DMS153 treated with DMSO at 0.1 percent for 48 hours (cell line): Measurements from ENCODE around the gene PRIMPOL.

Source experiments
- DNase-seq: peaks from one replicate; lab custom pipeline; 2025; ENCODE audit not compliant: unreplicated experiment; lab: John Stamatoyannopoulos, UW

The PRIMPOL gene

DNA sequence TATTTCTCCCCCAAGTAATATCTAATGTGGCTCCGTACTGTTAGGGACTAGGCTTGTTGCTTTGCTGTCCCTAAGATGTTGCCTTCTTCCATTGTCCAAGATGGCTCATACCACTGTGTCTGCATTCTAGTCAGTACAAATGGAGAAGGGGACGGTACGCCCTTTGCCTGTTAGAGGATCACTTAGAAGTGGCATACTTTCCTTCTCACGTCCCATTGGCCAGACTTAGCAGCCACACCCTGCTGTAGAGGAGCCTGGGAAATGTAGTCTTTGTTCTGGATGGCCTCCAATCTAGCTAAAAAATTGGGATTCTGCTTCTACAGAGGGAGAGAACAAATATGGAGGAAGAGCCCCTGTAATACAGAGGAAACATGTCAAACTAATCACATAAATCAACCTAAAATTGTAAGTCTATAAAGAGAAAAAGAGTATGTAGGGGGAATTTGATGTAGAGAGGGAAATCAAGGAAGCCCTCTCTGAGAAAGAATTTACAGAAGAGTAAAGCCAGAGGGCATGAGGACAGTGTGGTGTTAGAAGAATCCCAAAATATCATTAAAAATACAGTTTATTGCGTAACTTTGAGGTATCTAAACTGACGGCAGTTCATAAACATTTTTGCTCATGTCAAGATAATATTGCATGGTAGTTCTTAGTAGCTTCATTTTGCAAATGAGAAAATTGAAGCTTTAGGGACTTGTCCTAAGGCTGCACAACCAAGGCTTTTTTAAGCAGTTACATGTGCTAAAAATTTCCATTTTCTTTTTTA, 15.1 kb downstream of the PRIMPOL start:
- DNase-seq = no peak

DNA sequence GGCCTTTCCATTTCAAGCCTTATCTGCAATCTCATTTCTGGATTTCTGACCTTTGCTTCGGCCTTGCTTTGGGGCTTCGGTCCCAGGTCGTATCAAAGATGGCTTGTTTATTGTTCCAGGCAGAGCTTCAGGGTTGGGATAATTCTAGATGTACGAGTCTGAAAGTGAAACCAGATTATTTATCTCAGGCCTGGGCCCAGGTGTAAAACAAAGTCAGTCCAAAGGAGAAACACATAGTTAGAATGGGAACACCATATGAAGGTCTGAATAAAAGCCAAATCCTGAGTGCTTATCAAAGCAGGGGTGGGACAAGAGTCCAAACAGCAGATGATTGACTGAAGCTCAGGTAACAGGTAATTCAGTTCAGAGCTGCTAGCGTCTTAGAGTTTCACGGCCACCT, 17.1 kb downstream of the PRIMPOL start:
- no peak for DNase-seq

DNA sequence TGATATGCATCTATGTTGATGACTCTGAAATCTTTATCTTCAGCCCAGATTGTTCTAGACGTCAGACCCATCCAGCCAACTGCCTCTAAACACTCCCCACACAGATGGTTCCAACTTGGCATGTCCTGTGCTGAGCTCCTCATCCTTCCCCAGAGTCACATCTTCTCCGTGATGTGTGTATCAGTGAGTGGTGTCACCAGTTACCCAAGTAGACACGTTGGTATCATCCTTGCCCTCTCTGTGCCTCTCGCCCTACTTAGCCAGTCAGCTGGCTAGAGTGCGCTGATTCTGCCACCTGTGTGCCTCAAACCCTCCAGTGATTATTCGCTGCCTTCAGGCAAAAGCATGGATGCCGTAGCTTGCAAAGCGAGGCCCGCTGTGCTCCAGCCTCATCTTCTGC, 18.6 kb downstream of the PRIMPOL start:
- no peak for DNase-seq

DNA sequence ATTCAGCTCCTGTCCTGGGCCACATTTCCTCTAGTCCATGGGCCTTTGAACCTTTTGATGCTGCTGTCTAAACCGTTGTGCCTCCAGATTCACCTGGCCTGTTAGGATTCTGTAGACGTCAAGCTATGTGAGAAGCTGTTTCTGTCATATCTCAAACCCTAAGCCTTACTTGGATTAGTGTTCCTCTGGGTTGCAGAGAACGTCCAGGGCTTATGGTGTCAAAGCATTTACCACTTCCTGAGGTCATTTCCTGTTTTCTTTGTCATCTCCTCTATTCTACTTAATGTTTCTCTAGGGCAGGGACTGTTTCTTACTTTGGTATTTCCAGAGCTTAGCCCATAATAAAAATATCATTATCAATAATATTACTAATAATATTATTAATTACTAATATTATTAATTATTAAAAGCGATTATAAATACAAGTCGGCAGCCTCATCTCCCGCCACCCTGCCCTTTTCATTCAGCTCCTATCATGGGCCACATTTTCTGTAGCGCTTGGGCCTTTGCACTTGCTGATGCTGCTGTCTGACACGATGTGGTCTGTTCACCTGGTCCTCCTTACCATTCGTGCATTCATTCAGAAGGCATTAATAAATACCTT, 19.1 kb downstream of the PRIMPOL start:
- no peak for DNase-seq

DNA sequence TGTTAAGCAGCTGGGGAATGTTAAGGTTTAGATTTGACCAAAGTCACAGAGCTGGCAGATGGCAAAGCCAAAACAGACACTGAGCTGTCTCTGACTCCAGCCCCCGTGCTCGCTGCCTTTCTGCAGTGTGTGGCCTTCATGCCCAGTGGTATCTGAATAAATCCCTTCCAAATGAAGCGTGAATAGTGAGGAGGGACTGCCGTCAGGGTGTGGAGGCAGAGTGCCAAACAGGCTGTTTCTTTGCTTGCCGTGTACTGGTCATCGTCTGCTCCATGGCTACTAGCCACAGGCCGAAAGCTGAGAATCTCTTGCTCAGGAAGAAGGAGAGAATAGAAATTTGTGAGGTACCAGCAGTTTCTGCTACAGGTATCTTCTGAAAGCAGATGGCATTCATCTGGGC, 19.7 kb downstream of the PRIMPOL start:
- DNase-seq = no peak

DNA sequence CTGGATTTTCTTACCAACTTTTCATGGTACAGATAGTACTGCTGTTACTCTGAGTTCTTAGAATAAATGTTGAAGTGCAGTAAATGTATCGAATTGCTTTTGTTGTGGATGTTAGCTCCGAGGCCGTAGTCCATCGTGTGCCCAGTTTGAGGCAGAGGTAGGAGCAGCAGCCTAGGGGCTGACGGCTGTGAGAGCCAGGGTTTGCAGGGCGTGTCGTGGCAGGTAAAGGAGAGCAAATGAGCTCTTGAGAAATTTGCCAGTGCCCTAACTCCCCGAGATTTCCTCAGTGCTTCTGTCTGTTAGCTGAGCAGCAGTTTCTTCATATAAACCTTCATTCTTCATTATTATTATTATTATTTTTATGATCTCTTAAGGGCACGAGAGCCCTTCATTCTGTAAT, 21.6 kb downstream of the PRIMPOL start:
- DNase-seq = no peak

DNA sequence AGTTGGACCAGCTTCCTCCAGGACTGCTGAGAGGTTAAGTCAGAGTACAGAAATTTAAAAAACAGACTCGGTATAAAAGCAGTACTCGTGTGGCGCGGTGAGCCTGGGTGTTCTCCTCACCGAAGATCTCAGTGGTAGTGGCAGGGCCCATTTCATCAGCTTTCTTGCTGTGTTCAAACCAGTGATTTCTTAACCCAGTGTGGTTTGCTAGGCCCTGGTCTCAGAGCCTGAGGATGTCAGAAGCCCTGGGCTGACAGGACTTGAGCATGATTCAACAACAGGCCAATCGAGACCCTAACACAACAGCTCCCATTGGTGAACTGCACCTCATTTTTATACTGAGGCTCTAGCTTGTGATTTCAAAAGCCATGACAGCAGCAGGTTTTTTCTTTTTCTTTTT, 23.2 kb downstream of the PRIMPOL start:
- DNase-seq = no peak

DNA sequence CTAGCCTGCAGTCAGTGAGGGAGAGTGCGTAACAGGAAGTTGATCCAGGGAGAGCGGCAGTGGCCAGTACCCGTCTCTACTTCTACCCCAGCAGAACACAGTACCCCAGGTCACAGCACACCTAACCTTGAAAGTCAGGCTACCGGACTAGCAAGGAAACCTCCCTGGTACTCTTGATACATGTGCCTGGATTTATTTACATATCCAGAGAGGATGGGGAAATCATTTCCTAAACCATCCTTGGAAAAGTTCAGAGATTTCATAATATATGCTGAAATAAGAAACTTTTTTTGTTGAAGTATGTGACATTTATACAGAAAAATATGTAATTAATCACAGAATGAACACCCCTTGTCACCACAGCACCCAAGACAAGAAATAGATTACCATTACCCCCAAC, 24.5 kb downstream of the PRIMPOL start:
- no peak for DNase-seq

DNA sequence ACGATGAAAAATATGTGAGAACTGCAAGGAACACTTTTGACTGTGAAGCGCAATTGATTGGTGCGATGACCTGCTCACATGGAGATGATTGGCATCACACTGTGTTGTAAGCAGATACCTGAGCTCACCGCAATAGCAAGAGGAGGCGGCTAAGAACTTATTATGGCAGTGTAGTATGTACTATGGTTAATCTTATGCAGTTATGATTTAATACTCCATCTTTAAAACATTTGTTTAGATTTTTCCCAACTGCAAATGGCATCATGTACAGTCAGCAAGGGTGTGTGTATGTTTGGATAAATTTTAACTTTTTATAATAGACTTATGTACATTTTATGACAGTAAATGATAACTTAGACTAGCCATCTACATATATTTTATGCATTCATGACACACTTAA, 25.5 kb downstream of the PRIMPOL start:
- DNase-seq = no peak

DNA sequence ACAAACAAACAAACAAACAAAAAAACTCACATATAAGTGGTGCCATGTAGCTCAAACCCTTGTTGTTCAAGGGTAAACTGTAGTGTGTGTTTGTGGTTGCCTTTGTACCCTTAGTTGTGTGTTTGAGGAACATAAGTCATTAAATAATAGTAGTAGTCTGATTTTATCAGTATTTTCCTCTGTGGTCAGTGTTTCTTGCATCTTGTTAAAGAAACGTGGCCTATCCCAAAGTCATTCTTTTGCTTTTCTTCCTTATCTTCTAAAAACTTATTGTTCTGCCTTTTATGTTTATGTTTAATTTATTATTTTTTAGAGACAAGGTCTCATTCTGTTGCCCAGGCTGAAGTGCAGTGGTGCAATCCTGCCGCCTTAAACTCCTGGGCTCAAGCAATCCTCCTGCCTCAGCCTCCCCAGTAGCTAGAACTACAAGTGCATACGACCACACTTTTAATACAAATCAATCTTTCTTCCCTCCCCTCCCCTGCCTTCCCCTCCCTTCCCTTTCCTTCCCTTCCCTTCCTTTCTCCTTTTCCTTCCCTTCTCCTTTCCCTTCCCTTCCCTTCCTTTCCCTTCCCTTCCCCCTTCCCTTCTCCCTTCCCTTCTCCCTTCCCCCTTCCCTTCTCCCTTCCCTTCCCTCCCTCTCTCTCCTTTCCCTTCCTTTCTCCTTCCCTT, 26.4 kb downstream of the PRIMPOL start:
- DNase-seq = no peak

DNA sequence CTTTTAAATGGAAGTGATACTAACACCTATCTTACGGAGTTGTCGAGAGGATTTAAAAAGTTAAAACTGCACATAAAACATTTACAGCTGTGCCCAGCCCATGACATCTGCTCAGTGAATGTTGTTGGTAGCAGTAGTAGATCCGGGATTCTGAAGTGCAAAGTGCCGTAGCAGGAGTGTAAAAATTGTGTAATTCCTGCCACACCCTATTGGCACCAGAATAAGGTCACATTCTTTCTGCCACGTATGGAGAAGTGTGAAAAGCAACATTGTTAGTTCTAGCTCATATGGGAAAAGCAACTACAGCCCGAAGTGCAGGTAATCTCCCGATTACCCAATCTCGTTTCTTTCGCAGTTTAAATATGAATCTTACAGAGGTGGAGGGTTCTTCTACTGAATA, 31.2 kb downstream of the PRIMPOL start:
- no peak for DNase-seq

DNA sequence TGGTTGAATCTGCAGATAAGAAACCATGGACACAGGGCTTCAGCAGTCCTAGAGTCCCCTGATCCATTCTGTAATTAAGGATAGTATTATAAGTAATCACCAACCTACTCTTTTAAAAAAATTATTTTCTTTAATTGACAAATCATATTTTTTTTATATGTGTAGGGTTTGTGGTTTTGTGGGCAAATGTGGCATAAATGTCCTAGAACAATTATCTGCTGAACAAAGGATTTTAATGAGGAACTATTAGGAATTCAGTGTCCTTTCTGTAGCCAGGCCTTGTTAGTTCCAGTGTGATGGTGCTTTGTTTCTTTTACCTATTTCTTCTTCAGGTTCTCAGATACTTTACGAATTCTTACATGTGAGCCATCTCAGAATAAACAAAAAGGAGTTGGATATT, 32.4 kb downstream of the PRIMPOL start:
- no peak for DNase-seq

DNA sequence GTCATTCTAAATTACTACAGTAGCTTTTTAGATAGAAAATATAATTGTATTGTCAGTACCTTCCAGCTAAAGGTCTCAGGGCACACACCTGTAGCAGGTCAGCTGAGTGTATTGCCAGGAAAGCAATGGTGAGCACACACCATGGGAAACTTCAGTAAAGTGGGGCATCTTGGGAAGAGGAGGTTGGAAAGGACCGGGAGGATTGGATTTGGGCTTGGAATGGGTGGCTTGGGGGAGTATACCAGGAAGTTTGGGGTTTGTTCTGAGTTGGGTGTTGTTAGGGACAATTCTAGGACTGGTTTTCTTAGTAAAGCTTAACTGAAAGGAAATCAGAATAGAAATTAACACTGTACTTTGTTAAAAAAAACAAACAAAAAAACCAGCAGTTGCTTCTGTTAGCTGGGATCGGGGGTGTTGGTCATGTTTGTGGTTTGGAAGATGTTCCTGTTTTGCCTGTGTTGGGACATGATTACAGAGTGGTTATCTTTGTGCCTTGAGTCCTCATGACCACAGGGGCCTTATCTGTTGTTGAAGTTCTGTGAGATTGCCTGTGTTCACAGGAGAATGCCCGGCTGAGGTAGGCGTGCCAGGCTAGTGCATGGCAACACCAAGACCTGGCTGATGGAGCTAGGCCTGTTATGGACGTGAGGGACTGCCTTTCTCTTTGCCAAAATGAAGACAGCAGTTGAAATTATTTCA, 35.1 kb downstream of the PRIMPOL start:
- no peak for DNase-seq

DNA sequence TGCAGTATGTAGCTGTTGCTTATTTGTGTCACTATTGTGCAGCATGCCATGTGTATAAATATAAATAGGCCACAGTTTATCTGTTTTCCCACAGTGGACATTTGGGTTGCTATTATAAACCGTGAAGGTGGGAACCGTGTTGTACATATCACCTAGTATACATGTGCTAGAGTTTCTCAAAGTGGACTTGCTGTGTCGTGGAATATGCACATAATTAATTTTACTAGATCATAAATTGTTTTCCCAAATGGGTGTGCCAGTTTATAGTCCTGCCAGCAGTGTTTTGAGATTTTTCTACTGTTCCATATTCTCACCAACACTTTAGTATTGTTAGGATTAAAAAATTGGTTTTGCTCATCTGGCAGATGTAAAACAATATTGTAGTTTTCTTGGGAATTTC, 38.5 kb downstream of the PRIMPOL start:
- DNase-seq = no peak

DNA sequence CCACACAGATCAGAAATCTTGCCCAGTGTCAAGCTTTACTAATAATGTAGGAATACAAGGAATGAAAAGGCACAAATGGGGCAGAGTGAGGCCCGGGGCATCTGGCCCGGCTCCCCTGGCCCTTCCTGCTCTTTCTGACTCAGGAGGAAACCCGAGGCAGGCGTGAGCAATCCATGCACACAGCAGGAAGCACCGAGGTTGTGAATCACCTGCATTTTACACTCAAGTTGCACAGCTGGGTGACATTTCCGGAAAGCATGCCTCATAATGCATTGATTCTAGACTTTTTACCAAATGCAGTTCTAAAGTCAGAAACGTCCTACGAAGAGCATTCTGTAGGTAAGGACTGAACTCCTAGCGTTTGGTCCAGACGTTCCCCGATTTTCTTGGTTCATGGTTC, 38.9 kb downstream of the PRIMPOL start:
- DNase-seq = no peak

DNA sequence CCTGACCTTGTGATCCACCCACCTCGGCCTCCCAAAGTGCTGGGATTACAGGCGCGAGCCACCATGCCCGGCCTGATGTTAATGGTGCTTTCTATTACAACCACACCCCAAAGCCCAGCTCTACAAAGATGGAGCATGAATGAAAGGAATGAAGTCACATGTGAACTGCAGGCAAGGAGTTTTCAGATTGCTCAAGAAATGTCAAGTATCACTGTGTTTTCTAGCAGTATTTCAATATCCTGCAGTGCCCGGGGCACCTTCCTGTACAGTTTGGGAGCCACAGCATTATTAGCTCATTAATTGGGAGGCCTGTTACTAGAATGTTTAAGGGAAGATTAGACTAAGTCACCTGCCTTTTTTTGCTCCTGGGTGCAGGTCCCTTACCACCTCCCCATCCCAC, 40.1 kb downstream of the PRIMPOL start:
- no peak for DNase-seq

DNA sequence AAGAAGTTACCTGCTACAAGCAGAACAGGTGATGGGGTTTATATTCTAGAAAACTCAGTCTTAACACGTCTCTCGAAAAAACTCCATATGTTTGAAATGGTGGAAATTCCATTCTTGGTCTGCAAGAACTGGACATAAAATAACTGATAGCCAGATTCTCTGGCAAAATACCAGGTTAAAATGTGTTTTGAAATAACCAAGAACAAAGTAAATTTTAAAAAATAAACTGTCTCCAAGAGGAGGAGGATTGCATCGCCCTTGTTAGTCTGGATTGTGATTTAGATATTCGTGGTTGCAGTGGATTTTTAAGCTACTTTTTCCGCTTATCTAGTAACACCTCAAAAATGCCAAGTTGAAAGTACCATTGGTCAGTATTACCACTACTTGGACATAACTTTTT, 43.5 kb downstream of the PRIMPOL start:
- DNase-seq = no peak

DNA sequence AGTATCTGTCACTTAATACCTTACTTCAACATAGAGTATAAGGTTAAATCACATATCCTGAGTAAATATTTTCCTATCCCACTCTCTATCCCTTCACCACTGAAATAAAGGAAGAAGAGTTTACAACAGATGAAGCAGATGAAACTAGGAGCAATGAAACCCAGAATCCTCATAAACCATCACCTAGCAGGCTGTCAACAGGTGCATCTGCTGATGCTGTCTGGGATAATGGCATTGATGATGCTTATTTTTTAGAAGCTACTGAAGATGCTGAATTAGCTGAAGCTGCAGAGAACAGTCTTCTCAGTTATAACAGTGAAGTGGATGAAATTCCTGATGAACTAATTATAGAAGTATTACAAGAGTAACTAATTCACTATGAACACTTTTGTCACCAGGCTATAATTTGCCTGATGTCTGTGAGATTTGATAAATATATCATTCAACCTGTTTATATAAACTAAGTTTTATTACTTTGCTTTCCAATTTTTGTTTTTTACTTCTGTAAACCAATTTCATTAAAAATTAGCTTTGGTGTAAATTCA, 44.9 kb downstream of the PRIMPOL start:
- DNase-seq = no peak

DNA sequence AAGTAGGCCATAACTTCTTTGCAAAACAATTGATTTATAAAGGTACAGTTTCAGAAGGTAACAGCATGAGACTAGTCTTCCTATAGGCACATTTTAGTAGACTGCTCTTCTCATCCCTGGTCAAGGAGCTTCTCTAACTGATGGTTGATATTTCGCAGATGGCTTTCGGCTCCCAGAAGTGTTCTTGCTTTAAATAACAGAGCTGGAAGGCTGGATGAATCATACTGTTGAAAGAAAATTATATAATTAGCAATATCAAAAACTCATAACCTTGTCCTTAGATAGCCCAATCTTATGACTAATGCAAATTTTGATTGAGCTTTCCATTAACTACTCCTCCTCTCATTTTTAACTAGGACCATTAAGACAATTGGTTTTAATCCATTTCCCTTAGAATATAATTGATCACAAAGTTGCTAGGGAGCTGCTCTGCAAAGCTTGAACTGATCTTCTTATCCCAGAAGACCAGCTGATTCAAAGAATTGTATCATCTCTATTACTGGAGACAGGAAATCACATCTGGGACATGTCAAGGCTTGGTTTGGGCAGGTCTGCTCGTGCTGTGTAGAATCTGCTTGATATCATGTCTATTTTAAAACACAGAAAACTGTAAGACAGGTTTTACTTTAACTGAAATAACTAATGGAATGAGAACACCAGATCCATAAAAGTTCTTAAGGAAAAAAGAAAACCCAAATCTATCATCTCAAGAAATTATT, 45.8 kb downstream of the PRIMPOL start:
- DNase-seq = no peak

DNA sequence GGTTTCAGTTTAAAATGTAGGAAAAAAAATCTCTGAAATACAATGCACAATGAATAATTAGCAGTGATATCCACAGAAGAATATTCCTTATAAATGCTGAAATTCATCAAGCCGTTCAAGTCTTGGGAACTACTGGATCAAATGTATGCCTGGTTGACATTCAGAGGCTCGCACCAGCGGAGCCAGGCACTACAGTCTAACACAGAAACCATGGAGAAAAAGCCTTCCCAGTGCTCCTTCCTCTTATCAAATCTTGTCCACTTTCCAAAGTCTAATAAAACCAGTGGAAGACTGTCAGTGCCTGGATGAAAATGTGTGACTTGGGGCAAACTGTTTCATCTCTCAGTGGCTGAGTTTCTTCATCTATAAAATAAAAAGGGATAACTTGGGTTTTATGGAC, 48.4 kb downstream of the PRIMPOL start:
- no peak for DNase-seq

DNA sequence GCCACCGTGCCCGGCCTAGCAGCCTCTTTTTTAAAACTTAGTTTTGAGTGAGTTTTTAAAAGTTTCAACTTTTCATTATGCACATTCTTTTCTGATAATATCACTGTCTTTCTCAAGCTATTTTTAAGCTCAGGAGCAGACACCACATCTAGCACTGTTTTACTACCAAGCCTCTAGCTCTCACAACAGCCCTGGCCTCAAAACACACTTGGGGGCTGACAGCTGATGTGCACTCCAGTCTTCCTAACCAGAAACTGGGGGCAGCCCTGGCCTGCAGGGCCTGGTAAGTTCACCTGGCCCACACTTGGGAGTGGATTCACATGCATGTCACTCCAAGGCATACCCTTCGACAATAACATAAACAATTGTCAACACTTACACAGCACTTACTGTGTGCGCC, 50.4 kb downstream of the PRIMPOL start:
- DNase-seq = no peak
